GM18517 (cell line): ENCODE data around the gene CLEC5A.
"Not testable (repeated sequence)": the region's sequence is repeated elsewhere in the genome, so short reads cannot be mapped to it uniquely, and the experiment has no call there.

ENCODE experiments used
- ATAC-seq: cut with Tn5 transposase; IDR thresholded peaks from one replicate; pipeline ENCODE4 v1.9.1; 2021; ENCODE audit warnings: mild to moderate bottlenecking, moderate library complexity; ENCODE audit not compliant: unreplicated experiment

CLEC5A gene

DNA sequence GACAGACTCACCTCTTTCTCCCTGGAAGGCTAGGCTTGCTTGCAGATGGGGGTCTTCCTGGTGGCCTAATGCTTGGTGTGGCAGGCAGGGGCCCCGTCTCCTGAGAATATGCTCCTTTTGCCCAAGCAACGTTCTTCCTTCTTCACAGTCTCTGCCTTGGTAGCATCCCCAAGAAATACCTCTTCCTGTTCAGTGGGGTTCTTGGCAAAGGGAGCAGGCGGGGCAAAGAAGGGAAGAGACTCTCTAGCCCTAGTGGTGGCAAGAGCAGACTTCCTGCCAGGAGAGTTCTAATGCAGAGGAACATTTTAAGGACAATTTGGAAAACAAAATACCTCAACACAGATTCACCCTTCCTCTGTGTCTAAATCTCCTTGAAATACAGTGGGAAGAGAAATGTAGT is at the start of gene CLEC5A:
CLEC5A (minus strand) TSS at position 179 of the 400 bp plus-strand sequence. CDS start 682 bp downstream, outside the sequence.
- no peak for ATAC-seq

DNA sequence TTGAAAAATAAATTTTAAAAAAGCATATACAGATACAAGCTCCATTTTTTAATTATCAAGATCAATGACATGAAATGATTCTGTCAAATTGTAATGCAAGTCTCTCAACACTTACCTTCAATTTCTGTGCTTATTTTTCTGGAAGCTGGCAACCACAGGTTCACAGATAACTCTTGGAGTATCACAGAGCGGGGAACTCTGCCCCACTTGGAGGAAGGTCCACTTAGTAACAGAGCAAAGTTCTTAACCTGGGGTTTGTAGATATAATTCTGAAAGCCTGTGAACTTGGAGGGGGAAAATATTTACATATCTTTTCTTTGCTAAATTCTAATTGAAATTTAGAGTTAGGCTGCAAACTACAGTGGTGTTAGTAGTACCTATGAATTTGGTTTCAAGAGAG is 46.6 kb upstream of the CLEC5A start:
- no peak for ATAC-seq

GRCh38 chr7:141992688-141993087 is 45.9 kb upstream of the CLEC5A start:
- no peak for ATAC-seq

- no peak for ATAC-seq
Observed at GRCh38 chr7:141992156-141992555, 45.4 kb upstream of the CLEC5A start.

GRCh38 chr7:141991140-141991539 is 44.4 kb upstream of the CLEC5A start:
- no peak for ATAC-seq

- no peak for ATAC-seq
Observed at GRCh38 chr7:141990011-141990725, 43.4 kb upstream of the CLEC5A start.

GRCh38 chr7:141987803-141988202 is 41.0 kb upstream of the CLEC5A start:
- ATAC-seq: not testable (repeated sequence)

DNA sequence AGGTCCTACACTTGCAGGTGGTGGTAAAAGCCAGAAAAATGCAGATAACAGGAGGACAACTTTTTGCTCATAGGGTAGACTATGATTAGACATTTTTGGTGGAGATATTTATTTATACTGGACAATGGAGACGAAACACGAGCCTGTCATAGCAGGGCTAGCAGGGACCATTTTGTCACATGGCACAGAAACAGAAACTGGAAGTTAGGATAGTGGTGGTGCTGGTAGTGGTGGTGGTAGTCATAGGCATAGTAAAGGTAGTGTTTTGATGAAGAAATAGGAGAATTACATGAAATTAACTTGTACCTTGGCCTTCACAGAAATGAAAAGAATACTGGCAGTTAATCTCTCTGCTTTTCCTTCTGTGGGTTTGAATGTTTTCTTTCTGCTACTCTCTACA is 40.1 kb upstream of the CLEC5A start:
- ATAC-seq: no peak

GRCh38 chr7:141985926-141986325 is 39.2 kb upstream of the CLEC5A start:
- ATAC-seq: not testable (repeated sequence)

GRCh38 chr7:141979568-141979967 is 32.8 kb upstream of the CLEC5A start:
- no peak for ATAC-seq

DNA sequence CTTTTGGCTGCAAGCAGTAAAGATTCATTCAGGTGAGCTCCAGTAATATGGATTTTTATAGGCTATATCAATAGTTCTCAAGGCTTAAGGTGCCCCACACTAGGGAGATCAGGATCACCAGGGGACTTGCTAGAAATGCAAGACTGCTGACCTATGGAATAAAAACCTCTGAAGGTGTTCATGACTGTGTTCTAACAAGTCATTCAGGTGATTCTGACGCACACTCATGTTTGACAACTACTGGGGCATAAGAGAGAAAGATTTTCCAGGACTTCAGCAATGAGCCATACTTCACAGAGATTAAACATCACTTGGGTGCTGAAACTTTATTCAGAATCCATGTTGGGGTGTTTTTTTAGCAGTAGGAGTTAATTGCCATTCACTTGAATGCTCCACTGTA is 31.6 kb upstream of the CLEC5A start:
- no peak for ATAC-seq

GRCh38 chr7:141976524-141977245 is 29.9 kb upstream of the CLEC5A start:
- ATAC-seq: no peak

GRCh38 chr7:141975806-141976523 is 29.2 kb upstream of the CLEC5A start:
- ATAC-seq: no peak

DNA sequence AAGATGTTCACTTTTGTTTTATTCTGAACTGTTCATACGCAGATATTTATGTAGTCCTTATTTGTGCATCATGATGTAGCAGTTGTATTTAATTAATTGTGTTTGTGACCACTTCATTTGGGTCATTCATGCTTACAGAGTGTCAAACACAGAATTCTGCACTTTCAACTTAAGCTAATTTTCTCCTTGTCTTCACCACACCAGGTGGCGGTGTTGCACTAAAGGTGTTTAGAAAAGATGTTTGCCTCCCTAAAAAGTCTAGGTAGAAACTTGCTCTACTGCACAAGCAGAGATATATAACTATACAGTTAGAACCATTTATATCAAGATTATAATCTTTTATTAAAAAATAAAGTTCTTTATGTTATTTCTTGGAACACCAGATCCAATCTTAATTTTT is 28.1 kb upstream of the CLEC5A start:
- ATAC-seq: no peak

DNA sequence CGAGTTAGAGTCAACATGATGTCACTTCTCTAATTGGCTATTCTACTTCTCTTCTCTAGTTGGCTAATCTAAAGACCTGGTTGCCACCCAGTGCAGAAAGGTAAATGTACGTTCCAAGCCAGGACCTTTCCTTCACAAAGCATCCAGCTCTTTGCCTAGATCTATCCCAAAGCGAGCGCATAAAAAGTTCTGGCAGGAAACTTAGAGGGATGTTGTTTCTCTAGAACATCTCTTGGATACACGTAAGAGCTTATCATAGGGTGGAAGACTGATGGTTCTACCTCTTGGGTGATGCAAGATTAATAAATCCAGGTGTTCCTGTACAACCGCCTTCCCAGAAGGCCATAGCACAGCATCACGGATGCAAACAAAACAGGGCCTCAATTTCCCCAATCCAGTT is 26.9 kb upstream of the CLEC5A start, which contains the start of gene TAS2R38:
TAS2R38 (minus strand) TSS at position 101 of the 400 bp plus-strand sequence; CDS start at position 17, 84 bp downstream.
- ATAC-seq: no peak

GRCh38 chr7:141960687-141961422 is 14.1 kb upstream of the CLEC5A start:
- peak; percentile 69 for ATAC-seq

DNA sequence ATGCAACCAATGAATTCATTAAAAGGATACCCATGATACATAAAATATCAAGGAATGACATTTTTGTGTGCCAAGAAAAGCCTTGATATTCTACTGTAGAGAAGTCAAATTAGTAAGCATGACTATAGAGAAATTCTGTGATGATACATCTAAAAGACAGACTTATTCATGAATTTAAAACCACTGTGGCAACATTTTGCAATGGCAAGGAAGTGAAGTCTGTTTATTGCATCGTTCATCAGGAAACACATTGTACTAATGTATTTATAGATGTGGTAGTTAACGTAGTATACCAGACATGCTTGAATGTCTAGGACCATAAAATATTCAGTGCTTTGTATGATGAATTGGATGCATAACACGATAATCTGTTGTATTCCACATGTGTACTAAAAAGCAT is 9.3 kb upstream of the CLEC5A start:
- no peak for ATAC-seq

DNA sequence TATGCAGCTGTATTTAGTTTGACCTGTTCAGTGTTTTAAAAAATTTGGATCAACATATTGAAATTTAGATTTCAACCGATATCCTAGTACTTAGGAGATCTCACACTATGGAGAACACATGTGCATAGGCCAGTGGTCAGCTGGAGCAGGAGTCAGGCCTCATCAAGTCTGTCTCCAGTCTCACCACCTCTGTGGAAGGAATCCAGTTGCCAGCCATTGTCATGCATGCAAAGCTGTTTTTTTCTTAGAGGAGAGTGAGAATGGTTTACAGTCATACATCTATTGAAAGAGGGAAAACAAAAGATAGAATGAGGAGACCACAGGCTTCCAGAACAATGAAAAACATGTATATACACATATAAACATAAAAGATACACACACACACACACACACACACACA is 7.6 kb upstream of the CLEC5A start:
- ATAC-seq: no peak

DNA sequence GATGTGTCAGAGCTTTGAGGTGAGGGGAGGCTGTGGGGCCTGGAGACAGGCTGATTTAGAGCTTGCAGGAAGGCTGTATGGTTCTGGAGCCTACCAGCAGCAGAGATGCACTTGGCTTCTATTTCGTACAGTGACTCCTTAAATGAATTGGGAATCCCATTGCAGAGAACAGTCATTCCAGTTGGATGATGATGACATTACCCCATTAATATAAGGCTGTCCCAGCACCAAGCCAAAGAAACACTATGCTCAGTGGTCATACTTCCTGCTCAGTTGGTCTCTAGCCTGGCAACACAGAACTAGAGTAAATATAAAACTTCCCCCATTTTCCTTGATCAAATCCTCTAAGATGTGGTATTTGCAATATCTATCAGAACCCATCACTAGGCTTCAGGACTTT is 5.7 kb upstream of the CLEC5A start:
- no peak for ATAC-seq

- ATAC-seq: no peak
Observed at GRCh38 chr7:141950806-141951205, 4.0 kb upstream of the CLEC5A start.

DNA sequence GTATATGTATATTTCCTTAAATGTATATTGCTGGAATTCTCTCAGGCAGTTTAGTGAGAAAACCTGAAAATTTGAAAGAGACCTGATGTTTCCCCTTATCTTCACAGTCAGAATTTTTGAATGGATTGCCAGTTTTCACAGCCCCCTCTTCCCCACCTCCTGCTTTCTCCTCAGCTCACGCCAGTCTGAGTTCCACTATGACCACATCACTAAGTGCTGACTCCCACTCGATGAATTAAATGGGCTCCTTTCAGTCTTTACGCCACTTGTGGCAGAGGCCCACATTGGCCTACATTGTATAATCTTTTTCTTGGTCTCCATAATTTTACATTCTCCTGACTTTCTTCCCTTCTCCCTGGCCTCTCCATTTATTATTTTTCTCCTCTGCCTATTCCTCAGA is 3.1 kb upstream of the CLEC5A start:
- no peak for ATAC-seq
